NT2/D1 (cell line): ENCODE results near the gene FN1.

Source experiments
- SUZ12 ChIP-seq: IDR thresholded peaks from 2 replicates; pipeline ENCODE4 v1.6.1; 2011; ENCODE audit not compliant: insufficient read length, insufficient read depth; ENCODE audit errors: extremely low read depth
- YY1 ChIP-seq: IDR thresholded peaks from 2 replicates; pipeline ENCODE4 v1.6.1; 2011; ENCODE audit not compliant: insufficient read length, insufficient read depth
- ZNF274 ChIP-seq: IDR thresholded peaks from 2 replicates; pipeline ENCODE4 v1.6.1; 2011; ENCODE audit warnings: mild to moderate bottlenecking, low read depth, low read length

DNA sequence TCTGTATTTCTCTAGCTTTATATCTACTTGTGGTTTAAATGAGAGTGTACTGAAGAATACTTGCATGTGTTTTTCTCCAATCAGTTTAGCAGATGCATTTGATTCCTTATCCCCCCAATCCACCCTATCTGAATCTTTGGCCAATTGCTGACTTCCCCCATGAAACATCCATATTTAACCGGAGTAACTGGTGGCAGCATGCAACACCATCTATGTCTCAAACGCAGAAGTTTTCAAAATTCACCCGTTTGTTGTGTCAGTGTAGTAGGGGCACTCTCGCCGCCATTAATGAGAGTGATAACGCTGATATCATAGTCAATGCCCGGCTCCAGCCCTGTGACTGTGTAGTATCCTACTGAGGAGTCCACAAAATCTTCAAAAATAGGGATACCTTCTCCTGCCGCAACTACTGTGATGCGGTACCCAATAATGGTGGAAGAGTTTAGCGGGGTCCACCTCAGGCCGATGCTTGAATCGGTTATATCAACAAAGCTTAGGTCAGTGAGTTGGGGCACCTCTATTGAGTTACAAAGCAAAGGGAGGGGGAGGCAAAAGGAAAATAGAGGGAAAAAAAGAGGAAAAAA, 43.1 kb downstream of the FN1 start:
- TF ChIP-seq SUZ12 (no peak), YY1 (no peak), ZNF274 (no peak)
